MM.1S (cell line): ENCODE results near the gene OSBP2.

Source experiments
- DNase-seq: peaks from one replicate; pipeline ENCODE4 v3.0.0-alpha.2; 2015
- H2AFZ ChIP-seq: fragments of 300-600 bp; sonication (generic); 2 replicates; pipeline ENCODE4 v1.6.0; 2016; ENCODE audit warnings: antibody characterized with exemption, low read length
- H3F3A ChIP-seq: fragments of 300-600 bp; sonication (generic); 2 replicates; pipeline ENCODE4 v1.6.1; 2016; ENCODE audit warnings: mild to moderate bottlenecking, antibody characterized with exemption, low read length, moderate library complexity, mixed read lengths; ENCODE audit not compliant: insufficient read depth
- H3K27ac ChIP-seq: fragments of 300-600 bp; sonication (generic); 2 replicates; pipeline ENCODE4 v1.5.1; 2016; ENCODE audit warnings: mild to moderate bottlenecking, low read length
- H3K27me3 ChIP-seq: fragments of 300-600 bp; sonication (generic); replicated peaks from 2 replicates; pipeline ENCODE4 v1.6.0; 2016; ENCODE audit warnings: low read length; ENCODE audit not compliant: insufficient read depth
- H3K36me3 ChIP-seq: fragments of 300-600 bp; sonication (generic); replicated peaks from 2 replicates; pipeline ENCODE4 v1.6.1; 2016; ENCODE audit warnings: mild to moderate bottlenecking, low read length, mixed read lengths; ENCODE audit not compliant: insufficient read depth
- H3K4me1 ChIP-seq: fragments of 300-600 bp; sonication (generic); 2 replicates; pipeline ENCODE4 v1.6.1; 2016; ENCODE audit warnings: low read length, mixed read lengths
- H3K4me2 ChIP-seq: fragments of 300-600 bp; sonication (generic); 2 replicates; pipeline ENCODE4 v1.6.0; 2016; ENCODE audit warnings: low read depth, low read length
- H3K4me3 ChIP-seq: fragments of 300-600 bp; sonication (generic); 2 replicates; pipeline ENCODE4 v1.5.1; 2016; ENCODE audit warnings: low read length, mixed read lengths
- H3K79me2 ChIP-seq: fragments of 300-600 bp; sonication (generic); 2 replicates; pipeline ENCODE4 v1.6.1; 2016; ENCODE audit warnings: mixed run types, low read length, mixed read lengths
- H3K9ac ChIP-seq: fragments of 300-600 bp; sonication (generic); 2 replicates; pipeline ENCODE4 v1.6.1; 2016; ENCODE audit warnings: low read length, mixed read lengths
- H3K9me2 ChIP-seq: fragments of 300-600 bp; sonication (generic); replicated peaks from 2 replicates; pipeline ENCODE4 v1.6.1; 2016; ENCODE audit warnings: mild to moderate bottlenecking, low read length, mixed read lengths; ENCODE audit not compliant: insufficient read depth
- H3K9me3 ChIP-seq: fragments of 300-600 bp; sonication (generic); replicated peaks from 2 replicates; pipeline ENCODE4 v1.6.1; 2016; ENCODE audit warnings: mild to moderate bottlenecking, low read length, mixed read lengths; ENCODE audit not compliant: insufficient read depth
- H4K20me1 ChIP-seq: fragments of 300-600 bp; sonication (generic); 2 replicates; pipeline ENCODE4 v1.6.1; 2016; ENCODE audit warnings: mild to moderate bottlenecking, low read length, moderate library complexity, mixed read lengths; ENCODE audit not compliant: insufficient read depth
- EZH2 ChIP-seq: fragments of 300-600 bp; sonication (generic); optimal IDR thresholded peaks from 2 replicates; pipeline ENCODE3; 2017; ENCODE audit warnings: low read depth, mild to moderate bottlenecking, antibody characterized with exemption, low read length, mixed read lengths
- EZH2phosphoT487 ChIP-seq: fragments of 300-600 bp; sonication (generic); IDR thresholded peaks from 2 replicates; pipeline ENCODE4 v1.6.1; 2018; ENCODE audit warnings: antibody characterized with exemption, low read length
- TF ChIP-seq, protein P1 (sequence below): fragments of 300-600 bp; sonication (generic); IDR thresholded peaks from 2 replicates; pipeline ENCODE4 v1.5.1; 2016; ENCODE audit warnings: antibody characterized with exemption, low read length, mixed read lengths

OSBP2 gene

DNA sequence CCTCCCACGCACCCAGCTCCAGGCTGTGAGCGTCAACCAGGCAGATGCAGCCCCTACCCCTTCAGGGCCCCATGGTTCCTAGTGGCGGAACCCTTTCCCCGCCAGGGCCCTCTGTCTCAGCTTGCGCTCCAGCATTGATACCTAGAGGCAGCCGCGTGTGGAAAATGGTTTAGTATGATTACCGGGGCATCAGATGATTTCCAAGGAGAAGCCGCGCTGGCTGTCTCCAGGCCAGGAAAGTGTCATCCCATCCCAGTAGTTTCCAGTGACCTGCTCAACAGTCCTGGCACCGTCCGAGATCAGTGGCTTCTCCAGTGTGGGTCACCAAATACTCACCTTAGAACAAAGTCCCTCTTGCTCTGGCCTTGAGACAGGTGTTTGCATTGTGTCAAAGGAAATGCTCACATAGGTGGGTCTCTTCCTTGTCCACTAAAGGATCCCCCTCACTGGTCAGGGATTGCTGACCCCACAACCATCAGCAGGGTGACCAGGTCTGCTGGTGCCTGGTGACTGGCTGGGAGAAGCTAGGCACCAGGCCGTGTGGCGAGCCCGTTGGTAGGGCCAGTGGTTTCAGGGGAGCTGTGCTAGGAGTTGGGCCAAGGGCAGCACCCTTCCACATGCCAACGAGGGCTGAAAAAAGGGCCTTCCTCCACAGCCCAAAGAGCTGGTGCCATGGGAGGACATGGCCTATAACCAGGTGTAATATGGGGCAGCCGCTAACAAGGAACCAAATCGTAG is 164.5 kb downstream of the OSBP2 start:
- Histone ChIP-seq H3K9me2 (no peaks in the 10 kb centered on the region), H3K9ac (no peak overlapping the region), H3K4me1 (no peaks in the 10 kb centered on the region), H3K36me3 (no peaks in the 10 kb centered on the region), H3K4me2 (no peak overlapping the region), H3K27me3 (0 out of 2 replicates have a peak, but pooled peaks cover 4% of the 10 kb centered on the region), H3K27ac (no peak overlapping the region), H4K20me1 (no peaks in the 10 kb centered on the region), H3K9me3 (no peaks in the 10 kb centered on the region), H3F3A (no peaks in the 10 kb centered on the region), H3K4me3 (no peak overlapping the region), H3K79me2 (no peaks in the 10 kb centered on the region), H2AFZ (no peak overlapping the region)
- DNase-seq = no peak
- no peak for TF ChIP-seq EZH2
- no peak for TF ChIP-seq EZH2phosphoT487
- TF ChIP-seq, protein P1, sequence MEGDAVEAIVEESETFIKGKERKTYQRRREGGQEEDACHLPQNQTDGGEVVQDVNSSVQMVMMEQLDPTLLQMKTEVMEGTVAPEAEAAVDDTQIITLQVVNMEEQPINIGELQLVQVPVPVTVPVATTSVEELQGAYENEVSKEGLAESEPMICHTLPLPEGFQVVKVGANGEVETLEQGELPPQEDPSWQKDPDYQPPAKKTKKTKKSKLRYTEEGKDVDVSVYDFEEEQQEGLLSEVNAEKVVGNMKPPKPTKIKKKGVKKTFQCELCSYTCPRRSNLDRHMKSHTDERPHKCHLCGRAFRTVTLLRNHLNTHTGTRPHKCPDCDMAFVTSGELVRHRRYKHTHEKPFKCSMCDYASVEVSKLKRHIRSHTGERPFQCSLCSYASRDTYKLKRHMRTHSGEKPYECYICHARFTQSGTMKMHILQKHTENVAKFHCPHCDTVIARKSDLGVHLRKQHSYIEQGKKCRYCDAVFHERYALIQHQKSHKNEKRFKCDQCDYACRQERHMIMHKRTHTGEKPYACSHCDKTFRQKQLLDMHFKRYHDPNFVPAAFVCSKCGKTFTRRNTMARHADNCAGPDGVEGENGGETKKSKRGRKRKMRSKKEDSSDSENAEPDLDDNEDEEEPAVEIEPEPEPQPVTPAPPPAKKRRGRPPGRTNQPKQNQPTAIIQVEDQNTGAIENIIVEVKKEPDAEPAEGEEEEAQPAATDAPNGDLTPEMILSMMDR = no peak

DNA sequence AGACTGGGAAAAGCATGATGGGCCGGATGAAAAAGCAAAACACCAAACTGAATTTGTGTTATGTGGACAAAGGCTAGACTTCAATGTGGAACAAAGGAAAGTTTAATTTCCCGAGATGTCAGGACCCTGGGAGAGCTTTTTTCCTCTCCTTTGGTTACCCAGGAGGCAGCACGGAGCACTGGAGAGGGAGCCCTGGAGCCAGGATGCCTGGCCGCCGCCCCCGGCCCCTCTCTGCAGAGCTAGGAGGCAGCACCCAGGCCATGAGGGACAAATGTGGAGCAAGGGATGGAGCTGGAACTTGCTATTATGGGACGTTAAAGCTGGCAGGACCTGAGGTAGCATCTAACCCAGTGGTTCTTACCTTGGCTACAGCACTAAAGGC is 165.0 kb downstream of the OSBP2 start:
- no peaks in the 10 kb centered on the region for H3K36me3 ChIP-seq
- H3K27ac ChIP-seq = no peak overlapping the region
- no peaks in the 10 kb centered on the region for H3F3A ChIP-seq
- no peak for DNase-seq
- H3K4me1 ChIP-seq = no peaks in the 10 kb centered on the region
- H2AFZ ChIP-seq = no peak overlapping the region
- no peaks in the 10 kb centered on the region for H3K9me3 ChIP-seq
- H3K79me2 ChIP-seq = no peaks in the 10 kb centered on the region
- no peak overlapping the region for H3K9ac ChIP-seq
- H3K27me3 ChIP-seq = 0 out of 2 replicates have a peak, but pooled peaks cover 4% of the 10 kb centered on the region
- no peaks in the 10 kb centered on the region for H4K20me1 ChIP-seq
- no peak overlapping the region for H3K4me2 ChIP-seq
- H3K4me3 ChIP-seq = no peak overlapping the region
- TF ChIP-seq EZH2phosphoT487 (no peak), EZH2 (no peak)
- TF ChIP-seq, protein P1 = no peak
- H3K9me2 ChIP-seq = no peaks in the 10 kb centered on the region

DNA sequence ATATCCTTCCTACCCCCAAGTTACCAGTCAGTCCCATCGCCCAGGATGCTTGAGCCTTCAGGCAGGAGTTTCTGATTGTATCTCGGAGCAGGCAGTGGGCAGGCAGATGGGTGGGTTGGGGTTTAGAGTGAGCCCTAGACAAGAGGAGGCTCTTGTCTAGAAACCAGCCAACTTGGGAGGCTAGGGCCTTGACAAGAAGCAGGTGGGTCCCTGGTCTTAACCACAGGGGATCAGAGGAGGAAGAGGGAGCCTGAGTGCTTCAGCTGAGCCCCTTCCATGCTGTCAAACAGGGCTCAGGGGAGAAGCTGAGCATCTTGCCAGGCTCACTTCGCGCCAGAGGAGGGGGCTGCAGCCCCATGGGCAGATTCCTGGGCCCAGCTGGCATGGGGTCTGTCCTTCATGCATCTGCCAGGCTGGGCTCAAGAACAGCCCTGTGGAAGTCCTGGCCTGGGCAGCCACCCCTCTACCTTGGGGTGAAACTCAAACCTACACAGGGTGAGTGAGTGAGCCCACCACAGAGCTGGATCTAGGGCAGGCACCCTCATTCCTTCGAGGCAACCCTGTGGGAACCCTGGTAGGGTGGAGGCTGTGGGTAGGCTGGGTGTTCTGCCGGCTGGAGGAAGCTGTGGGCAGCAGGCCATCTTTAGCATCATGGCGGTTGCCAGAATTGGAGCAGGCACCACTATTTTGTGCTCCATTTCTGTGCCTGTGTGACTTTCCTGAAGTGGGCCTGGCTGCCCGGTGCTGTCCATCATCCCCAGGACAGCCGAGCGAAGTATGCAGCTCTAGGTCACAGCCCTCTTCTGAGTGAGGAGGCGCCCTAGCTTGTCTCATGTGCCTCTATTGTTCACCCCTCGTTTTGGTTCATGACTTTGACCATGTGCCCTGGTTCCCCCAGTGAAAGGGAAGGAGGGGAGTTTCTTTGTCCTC is 165.8 kb downstream of the OSBP2 start:
- H3K4me2 ChIP-seq = no peak overlapping the region

More for the DNA sequence above, 165.8 kb downstream of the OSBP2 start:
- Histone ChIP-seq H3K79me2 (no peaks in the 10 kb centered on the region), H3K27me3 (0 out of 2 replicates have a peak, but pooled peaks cover 4% of the 10 kb centered on the region), H3K9me3 (no peaks in the 10 kb centered on the region), H3K9me2 (no peaks in the 10 kb centered on the region), H3K9ac (no peak overlapping the region), H3K36me3 (no peaks in the 10 kb centered on the region), H3F3A (no peaks in the 10 kb centered on the region), H3K4me1 (no peaks in the 10 kb centered on the region), H3K27ac (no peak overlapping the region), H4K20me1 (no peaks in the 10 kb centered on the region), H2AFZ (no peak overlapping the region), H3K4me3 (no peak overlapping the region)
- TF ChIP-seq EZH2 (no peak), EZH2phosphoT487 (no peak)
- TF ChIP-seq, protein P1 = no peak
- DNase-seq = no peak
